ENCODE data around the gene ADGRL1.
A peak's percentile ranks its signal among the peaks of the same experiment; 100 is the strongest.
"Not testable (repeated sequence)": the region's sequence is repeated elsewhere in the genome, so short reads cannot be mapped to it uniquely, and the experiment has no call there.

The ADGRL1 gene

DNA sequence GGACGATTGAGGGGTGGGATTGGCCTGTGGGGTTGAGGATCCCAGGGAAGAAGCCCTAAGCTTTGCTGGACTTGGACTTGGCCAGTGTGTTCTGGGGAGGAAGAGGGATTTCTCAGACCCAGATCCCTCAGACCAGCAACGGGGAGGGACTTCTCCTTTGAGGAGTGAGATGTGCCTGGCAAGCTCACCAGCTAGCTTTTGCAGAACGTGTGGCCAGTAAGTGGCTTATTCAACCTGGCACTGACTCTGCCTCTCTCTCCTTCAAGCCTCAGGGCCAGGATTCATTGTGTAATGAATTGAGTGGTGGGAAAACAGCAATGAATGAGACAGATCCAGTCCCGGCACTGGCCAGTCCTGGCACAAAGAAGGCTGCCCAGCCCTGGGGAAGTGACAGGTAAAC lies 11.9 kb upstream of the ADGRL1 start:
- DNase-seq: not testable (repeated sequence)

DNA sequence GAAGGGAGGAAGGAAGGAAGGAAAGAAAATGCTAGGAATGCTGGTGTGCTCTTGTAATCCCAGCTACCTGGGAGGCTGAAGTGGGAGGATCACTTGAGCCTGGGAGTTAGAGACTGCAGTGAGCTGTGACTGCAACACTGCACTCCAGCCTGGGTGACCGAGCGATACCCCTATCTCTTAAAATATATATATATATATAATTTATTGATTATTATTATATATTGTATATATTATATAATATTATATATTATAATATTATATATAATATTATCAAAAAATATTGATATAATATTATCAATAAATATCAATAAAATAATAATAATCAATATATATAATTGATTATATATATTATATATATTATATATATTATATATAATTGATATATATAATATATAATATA lies 8.6 kb upstream of the ADGRL1 start:
- no peak for DNase-seq

DNA sequence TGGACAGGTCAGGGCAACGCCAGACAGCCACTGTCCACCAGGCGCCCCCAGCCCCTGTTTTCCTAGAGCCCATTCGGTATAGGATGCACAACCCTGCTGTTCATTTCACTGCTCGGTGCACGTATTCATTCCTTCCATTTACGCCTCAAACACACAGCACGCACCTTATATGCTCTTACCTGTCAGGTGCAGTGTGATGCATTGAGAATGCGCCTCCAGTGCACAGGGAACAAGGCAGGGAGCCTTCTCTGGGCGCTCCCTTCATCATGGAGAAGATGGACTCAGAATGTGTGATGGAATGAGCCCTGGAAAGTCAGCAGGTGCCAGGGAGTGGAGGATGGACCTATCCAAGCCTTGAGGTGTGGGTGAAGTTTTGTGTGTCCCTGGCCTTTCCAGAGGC lies 4.2 kb upstream of the ADGRL1 start:
- not testable (repeated sequence) for DNase-seq

DNA sequence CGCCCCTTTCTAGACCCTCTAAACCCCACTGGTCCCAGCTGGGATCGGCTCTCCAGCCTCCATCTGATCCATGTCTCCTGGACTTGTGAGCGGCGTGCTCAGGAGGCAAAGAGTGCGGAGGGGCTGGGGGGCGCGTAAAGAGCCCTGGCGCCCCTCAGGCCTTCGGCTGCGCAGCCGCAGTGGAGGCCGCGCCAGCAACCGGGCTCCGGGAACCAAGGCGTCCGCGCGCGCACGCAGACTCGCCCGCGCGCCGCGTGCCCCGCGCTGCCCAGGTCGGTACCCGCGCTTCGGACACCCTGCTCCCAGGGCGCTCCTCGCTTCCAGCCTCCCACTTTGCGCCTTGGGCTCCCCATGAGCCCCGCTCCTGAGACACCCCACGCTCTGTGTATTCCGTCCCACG lies 3.4 kb upstream of the ADGRL1 start:
- not testable (repeated sequence) for DNase-seq

DNA sequence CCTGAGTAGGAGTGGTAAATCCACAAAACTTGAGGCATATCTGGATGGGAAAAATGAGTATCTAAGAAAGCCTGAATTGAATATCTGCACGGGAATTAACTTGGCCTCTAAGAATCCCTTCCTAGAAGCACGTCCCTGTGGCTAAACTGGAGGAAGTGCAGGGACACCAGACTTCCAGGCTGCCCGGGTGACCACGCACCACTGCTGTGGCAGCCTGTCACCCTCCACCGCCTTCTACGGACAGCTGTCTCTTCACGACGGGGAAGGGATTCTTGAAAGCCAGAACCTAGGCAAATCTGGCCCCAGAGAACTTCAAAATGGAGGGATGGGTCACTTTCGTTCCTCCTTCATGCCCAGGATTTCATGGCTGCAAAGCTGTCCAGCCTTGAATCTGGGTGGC lies 2.5 kb upstream of the ADGRL1 start:
- not testable (repeated sequence) for DNase-seq

DNA sequence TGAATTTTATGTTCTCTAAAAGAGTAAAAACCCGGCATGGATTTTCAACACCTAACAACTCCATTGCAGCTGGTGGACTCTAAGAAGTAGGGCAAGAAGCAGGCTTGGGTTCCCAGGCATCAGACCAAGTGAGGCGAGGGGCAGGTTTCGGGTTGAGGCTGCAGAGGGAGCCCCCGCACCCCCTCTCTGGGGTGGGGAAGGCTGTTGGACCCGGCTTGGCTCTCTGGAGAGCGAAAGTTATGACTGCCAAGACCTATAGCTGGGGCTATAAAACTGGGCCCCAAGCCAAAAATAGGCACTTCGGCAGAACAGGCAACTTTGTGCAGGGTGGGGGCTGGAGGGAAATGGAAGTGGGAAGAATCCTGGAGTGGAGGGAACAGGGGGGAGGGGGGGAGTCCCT lies 1.8 kb upstream of the ADGRL1 start:
- not testable (repeated sequence) for DNase-seq

DNA sequence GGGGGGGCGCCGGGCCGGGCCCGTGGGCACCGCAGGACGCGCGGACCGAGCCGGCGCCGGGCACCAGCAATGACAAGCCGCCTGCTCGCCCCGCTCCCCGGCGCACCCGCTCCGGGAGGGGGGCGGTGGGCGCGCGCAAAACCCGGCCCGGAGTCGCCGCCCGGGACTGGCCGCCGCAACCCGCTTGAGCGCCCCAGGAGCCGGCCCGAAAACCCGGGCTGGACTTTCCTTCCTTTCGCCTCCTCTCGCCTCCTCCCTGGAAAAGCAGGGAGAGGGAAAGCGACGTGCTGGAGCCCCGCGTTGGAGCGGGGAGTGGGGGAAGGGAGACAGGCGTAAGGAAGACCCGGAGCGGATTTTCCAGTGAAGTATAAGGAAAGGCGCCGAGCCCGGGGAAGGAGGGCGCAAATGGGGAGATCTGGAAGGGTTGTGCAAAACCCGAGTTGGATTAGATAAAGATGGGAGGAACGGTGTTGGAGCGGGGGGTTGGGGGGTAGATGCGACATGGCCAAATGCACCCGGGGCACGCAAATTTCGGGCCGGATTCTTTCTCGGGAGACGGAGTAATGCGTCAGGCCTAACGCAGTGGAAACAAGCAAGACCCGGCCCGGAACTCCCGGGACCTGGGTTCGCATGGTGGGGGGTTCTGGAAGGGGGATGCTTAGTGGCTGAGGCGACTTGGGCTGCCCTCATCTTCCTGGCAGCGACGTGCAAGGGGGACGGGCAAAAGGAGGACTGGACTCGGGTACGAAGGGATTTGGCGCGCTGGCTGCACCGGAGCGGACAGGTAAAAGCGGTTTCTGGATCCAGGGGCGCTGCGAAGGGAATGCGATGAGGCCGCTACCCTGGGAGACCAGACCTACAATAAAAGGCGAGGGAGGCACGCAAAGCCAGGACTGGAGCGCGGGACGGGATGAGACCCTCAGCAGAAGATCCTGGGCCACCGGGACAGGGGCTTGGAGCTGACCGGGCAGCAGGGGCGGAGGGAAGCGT lies 1.1 kb upstream of the ADGRL1 start:
- peak; percentile 90 to 91 for DNase-seq

DNA sequence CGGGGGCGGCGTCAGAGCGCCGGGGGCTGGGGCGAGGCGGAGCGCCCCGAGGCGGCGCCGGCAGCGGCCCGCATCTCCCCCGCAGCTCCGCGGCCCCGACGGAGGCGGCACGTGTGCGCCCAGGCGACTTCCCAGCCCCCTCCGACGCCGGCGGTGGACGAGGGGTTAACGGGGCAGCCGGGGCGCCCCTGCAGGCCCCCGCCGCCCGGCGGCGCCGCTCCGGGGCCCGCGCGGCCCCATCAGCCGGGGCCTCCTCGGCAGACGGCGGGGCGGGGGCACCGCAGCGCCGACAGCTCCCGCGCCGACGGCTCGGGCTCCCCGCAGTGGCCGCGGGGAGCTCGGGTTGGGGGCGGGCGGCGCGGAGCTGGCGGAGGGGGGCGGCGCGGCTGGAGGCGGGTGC lies 339 bp upstream of the ADGRL1 start:
- not testable (repeated sequence) for DNase-seq

DNA sequence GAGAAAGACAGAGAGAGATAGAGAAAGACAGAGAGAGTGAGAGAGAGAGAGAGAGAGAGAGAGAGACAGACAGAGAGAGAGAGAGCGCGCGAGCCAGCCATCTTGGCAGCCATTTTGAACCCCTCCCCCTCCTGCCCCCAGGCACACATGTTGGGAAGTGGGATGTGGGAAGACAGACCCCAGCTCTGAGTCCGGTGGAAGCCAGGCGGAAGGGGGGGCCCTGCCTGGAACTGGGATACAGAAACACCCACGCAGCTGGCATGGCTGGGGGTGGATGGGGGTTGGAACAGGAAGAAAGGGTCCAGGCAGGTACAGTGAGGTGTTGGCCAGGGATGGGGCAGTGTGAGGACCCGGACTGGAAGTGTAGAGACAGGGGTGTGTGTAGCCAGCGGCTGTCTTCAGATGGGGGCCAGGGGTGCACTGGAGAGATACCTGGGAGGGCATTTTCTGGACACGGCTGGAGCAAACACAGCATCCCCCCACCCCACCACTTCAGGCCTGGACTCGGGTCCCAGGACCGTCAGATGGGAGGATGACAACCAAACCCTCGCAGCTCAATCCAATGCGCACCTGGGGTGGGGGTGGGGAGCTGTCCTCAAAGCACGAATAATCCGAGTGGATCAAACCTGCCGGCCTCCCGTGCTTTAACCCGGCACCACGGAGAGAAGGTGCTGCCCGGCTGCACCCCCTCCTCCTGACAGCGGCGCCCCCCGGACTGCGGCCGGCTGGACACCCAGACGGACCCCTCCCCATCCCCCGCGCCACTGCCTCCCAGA lies 1.1 kb downstream of the ADGRL1 start:
- DNase-seq: not testable (repeated sequence)

DNA sequence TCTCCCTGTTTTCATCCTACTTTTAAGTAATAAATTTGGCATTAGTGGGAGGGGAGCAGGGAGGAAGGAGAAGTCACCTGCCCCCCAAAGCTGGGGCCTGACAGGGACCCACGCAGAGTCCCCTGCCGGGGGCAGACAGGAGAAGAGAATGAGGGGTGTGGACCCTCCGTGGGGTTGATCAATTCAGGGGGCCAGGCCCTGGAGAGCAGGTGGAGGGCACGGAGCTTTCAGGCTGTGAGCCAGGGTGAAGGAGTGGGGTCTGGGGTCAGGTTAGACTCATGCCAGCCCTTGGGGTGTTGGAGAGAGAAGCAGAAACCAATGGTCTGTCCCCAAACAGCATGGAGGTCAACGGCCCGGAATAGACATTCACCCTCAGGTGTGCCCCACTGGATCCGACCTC lies 1.8 kb downstream of the ADGRL1 start:
- not testable (repeated sequence) for DNase-seq

DNA sequence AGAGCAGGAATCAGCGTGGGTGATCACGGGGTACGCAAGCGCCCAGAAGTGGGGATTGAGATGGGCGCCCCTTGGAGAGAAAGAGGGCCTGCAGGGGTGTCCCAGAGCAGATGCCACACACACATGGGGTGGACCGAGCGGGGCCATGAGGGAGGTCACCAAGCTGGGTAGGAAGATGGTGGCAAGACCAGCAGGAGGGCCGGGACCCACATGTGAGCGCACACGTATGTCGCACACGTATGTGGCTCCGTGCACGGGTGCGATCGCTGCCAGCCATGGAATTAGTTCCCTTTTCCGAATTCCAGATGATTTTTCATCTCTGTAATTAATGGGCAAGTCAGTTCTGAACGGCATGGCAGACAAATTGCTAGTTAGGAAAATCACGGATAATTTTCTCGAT lies 2.2 kb downstream of the ADGRL1 start:
- DNase-seq: not testable (repeated sequence)

DNA sequence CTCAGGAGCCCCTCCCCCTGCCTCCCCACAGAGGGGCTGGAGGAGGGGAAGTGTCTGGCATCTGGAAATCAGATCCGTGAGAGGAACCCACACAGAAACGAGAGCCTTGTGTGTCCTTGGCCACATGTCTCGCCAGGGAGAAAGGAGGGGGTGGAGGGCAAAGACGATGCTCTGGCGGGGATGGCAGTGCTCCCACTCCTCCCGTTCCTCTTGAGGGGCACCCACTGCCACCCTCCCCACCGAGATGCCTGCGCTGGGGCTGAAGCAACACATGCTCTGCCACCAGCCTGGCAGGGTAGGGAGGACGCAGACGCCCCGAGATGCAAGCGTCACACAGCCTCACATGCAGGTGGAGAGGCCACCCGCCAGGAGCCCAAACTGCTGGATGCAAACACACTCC lies 2.8 kb downstream of the ADGRL1 start:
- no peak for DNase-seq

DNA sequence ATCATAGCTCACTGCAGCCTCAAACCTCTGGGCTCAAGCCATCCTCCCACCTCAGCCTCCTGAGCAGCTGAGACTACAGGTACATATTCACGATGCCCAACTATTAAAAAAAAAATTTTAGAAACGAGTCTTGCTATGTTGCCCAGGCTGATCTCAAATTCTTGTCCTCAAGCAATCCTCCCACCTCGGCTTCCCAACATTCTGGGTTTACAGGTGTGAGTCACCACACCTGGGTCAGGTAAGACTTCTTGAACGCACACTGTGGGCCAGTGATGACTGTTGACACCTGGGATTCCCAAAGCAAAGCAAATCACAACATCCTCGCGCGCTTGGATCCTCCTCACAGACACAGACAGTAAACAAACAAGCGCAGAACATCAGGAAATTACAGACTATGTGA lies 4.5 kb downstream of the ADGRL1 start:
- DNase-seq: not testable (repeated sequence)

DNA sequence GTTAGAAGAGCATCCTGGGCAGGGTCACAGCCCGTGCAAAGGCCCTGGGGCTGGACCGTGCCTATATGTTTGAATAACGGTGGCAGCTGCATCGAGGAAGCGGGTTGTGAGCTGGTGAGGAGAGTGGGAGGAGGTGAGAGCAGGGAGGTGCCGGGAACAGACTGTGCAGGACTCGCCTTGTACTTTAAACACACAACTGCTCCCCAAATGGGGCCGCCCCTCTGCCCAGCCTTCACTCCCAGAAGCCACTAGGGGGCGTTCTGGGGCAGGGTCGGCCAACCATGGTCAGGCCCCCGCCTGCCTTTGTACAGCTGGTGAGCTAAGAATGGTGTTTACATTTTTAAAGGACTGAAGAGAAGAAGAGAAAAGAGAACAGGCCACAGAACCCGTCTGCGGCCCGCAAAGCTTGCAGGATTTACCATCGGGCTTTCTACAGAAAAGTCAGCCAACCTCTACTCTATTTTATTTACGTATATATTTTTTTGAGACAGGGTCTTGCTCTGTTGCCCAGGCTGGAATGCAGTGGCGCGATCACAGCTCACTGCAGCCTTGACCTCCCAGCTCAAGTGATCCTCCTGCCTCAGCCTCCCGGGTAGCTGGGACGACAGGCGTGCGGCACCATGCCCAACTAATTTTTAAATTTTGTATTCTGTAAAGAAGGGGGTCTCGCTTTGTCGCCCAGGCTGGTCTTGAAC lies 5.7 kb downstream of the ADGRL1 start:
- not testable (repeated sequence) for DNase-seq

DNA sequence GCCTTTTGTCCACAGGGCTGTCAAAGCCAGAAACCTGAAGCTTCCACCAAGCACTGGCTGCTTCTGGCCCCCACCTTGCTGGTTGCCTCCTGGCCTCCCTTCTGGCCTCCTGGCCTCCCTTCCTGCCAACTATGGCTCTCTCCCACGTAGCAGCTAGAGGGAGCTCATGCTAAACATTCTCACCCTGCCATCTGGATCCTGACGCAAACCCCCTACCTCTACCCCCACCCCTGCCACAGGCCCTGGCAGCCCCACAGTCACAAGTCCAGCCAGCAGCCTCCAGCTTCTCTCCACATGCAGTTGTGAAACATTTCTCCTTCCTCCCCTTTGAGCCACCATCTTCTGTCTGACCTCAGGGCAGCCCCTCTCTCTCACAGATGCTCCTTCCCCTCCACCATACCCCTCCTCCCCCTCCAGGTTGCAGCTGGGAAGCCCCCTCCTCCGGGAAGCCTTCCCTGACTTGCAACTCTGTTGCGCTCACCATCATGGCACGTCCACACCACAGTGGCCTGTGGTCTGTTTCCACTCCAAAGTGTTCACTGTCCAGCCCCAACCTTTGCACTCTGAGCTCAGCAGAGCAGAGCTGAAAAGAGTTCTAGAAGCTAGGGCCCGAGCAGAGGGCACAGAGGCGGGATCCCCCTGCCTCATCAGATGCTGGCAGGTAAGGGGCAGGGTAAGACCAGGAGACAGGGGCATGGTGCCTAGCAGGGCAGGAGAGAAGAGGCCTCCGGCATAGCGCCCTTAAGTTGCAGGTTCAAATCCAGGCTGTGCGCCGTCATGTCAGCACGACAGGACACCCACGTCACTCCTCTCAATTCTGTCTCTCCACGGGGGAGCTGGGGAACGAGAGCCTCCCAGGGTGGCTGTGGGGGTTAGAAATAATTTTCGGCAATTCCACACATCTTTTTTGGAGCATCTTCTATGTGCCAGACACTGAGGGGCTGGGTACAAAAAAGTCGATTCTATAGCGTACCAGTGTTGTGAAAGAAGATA lies 7.3 kb downstream of the ADGRL1 start:
- peak; percentile 29 to 55 for DNase-seq

DNA sequence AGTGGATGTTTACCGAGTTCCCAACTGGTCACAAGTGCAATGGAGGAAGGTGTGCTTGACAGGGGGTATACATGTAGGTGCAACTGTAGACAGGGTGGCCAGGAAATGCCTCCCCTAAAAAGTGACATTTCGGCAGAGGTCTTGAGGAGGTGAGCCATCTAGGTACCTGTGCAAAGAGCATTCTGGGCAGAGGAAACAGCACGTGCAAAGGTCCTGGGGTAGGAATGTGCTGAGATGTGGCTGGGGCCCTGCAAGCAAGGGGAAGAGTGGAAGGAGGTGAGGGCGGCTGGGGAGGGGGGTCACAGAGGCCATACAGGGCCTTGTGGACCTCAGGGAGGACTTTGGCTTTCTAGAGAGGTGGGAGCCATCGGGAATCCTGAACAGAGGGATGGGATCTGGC lies 8.1 kb downstream of the ADGRL1 start:
- DNase-seq: no peak

DNA sequence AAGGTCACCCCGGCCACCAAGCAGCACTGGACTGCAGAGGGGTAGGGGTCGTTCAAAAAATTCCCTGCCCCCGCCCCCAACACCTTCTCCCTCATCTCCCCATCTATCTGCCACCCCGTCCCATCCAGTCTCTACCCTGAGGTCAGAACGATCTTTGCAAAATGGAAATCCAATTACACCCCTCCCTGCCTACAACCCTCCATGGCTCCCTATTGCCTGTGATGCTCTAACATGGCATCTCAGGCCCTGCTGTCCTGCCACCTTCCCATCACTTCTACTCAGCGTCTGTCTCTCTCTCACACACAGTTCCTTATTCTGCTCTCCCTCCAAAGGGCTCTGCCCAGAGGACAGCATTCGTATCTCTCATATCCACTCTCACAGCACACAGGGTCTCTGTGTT lies 8.7 kb downstream of the ADGRL1 start:
- DNase-seq: not testable (repeated sequence)

DNA sequence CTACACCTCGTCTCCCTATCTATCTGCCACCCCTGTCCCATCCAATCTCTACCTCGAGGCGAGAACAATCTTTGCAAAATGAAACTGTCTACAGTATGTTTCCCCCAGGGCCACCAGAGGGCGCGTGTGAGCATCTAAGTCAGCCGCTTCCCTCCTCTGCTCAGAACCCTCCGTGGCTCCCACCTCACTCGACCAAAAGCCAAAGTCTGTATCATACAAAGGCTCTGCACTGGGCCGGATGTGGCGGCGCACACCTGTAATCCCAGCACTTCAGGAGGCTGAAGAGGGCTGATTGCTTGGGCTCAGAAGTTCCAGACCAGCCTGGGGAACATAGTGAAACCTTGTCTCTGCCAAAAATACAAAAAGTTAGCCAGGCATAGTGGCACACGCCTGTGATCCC lies 9.9 kb downstream of the ADGRL1 start:
- DNase-seq: peak; percentile 34 to 60

DNA sequence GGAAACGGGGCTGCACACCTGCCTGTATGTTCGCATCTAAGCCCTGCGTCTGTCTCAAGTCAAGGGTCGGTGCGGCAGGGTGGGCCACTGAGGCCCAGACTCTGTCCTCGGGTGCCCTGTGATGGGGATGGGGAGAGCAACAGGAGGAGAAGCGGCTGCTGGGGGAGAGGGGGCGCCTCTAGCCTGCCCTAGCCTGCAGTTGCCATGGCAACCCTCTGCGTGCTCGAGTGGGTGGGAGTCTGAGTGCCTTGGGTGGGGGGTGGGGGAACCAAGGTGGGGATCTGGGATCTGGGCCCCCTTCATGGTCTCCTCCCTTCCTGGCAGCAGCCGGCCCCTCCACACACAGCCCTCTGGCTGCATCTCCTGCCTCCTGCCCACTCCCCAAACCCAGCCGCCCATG lies 10.8 kb downstream of the ADGRL1 start:
- not testable (repeated sequence) for DNase-seq

DNA sequence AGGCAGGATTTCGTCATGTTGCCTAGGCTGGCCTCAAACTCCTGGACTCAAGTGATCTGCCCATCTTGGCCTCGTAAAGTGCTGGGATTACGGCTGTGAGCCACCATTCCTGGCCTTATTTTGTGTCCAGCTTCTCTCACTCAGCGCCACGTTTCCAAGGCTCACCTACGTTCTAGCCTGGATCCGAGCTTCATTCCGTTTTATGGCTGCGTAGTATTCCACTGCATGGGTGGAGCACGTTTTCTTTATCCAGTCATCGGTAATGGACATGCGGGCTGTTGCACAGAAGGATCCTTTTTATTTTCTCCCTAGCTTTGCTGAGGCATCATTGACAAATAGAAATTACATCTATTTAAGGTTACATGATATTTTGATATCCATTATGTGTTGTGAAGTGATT lies 16.6 kb downstream of the ADGRL1 start:
- no peak for DNase-seq

DNA sequence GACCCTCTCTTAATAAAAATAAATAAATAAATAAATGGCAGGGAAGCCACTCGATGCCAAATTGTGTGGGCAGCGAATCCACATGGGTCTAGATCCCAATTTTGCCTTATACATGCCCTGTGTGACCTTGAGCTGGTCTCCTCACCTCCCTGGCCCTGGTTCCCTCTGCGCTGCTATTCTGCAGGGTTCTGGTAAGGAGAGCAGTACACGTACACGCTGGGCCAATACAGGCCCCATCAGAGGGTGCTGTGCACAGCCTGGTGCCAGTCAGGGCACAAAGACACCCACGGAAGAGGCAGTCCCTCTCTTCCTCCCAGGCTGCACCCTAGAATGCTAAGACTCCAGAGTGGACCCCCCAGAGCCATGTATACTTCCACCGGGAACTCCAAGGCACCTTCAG lies 17.9 kb downstream of the ADGRL1 start:
- DNase-seq: not testable (repeated sequence)

DNA sequence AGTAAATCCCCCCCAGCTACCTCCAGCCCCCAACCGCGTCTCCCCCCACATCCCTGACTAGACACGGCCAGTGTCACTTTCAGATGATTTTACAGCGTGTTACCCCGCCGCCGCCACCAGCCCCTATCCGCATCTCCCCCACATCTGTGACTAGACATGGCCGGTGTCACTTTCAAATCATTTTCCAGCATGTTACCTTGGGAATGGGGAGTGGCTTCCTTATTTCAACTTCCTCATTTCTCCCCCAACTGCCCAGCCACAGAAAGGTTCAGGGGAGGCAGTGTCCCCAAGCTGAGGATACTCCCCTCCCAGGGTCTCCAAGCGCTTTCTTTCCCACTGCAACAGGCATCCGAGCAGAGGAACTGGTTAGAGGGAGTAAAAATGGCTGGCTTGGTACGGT lies 18.4 kb downstream of the ADGRL1 start:
- peak; percentile 57 to 74 for DNase-seq

All from Kasumi-1 (cell line).